ENCODE results near the gene SRRM5. TPM values are rescaled to one million over a fixed set of nuclear protein-coding genes. Genes with fewer than 3 reads are reported as not detected.
"Not testable (repeated sequence)": the region's sequence is repeated elsewhere in the genome, so short reads cannot be mapped to it uniquely, and the experiment has no call there.

Gene SRRM5
- total RNA-seq, 2 experiments from 2014 or later, result 0.08 to 0.40 TPM

GRCh38 chr19:43584484-43584883, 27.4 kb upstream of the SRRM5 start:
- POLR2A ChIA-PET, result interaction anchor here (0.6 kb wide), 1 partner anchor 140 kb away, joined by 5 read pairs; no protein-coding TSS in a partner anchor
- CTCF ChIA-PET, result interaction anchor here (0.6 to 3.9 kb wide), 3 partner anchors 11 to 56 kb away, joined by 3 to 22 read pairs (median 4); partner anchors contain the start of genes IRGQ and ZNF576

DNA sequence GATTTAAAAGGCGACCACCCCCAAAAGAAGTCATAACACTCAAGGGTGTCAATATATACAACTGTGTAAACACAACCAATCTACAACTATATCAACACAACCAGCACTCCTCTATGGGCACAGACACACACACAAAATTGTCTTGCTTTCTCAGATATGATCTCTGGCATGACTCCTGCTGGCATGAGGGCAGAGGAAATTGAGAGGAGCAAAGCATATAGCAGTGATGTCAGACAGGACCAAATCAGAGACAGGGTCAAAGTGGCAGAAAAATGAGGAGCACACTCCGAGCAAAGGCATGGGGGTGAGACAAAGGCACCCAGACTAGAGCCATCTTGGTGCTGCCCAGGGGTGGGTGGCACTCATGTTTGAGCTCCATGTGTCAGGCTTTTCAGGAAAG, 25.5 kb upstream of the SRRM5 start:
- POLR2A ChIA-PET, result no interaction called here
- CTCF ChIA-PET, result no interaction called here

DNA sequence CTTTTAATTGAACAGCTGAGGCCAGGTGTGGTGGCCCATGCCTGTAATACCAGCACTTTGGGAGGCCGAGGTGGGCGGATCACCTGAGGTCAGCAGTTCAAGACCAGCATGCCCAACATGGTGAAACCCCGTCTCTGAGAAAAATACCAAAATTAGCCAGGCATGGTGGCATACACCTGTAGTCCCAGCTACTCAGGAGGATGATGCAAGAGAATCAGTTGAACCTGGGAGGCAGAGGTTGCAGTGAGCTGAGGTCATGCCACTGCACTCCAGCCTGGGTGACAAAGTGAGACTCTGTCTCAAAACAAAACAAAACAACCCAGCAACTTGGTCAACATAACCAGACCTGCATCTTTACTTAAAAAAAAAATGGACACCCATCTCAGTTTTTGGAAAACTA, 24.9 kb upstream of the SRRM5 start:
- POLR2A ChIA-PET, result interaction anchor here (0.6 kb wide), 1 partner anchor 111 kb away, joined by 3 read pairs; no protein-coding TSS in a partner anchor
- CTCF ChIA-PET, result not testable (repeated sequence)

DNA sequence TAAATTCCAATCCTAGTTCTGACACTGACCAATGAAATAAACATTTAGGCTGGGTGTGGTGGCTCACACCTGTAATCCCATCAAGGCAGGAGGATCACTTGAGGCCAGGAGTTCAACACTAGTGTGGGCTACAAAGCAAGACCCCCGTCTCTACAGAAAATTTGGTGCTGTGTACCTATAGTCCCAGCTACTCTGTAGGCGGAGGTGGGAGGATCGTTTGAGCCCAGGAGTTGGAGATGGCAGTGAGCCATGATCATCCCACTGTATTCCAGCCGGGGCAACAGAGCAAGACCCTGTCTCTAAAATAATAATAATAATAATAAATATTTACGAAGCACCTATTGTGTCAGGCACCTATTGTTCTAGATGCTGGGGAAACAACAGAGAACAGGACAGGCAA, 22.6 kb upstream of the SRRM5 start:
- POLR2A ChIA-PET, result interaction anchor here (0.6 kb wide), 1 partner anchor 59 kb away, joined by 3 read pairs; no protein-coding TSS in a partner anchor

GRCh38 chr19:43589678-43590077, 22.2 kb upstream of the SRRM5 start:
- POLR2A ChIA-PET, result no interaction called here
- CTCF ChIA-PET, result no interaction called here

More for the DNA sequence above, 22.6 kb upstream of the SRRM5 start:
- CTCF ChIA-PET, result interaction anchor here (0.7 to 1.4 kb wide), 2 partner anchors 10 to 14 kb away, joined by 3 to 4 read pairs; partner anchors contain the start of gene XRCC1

DNA sequence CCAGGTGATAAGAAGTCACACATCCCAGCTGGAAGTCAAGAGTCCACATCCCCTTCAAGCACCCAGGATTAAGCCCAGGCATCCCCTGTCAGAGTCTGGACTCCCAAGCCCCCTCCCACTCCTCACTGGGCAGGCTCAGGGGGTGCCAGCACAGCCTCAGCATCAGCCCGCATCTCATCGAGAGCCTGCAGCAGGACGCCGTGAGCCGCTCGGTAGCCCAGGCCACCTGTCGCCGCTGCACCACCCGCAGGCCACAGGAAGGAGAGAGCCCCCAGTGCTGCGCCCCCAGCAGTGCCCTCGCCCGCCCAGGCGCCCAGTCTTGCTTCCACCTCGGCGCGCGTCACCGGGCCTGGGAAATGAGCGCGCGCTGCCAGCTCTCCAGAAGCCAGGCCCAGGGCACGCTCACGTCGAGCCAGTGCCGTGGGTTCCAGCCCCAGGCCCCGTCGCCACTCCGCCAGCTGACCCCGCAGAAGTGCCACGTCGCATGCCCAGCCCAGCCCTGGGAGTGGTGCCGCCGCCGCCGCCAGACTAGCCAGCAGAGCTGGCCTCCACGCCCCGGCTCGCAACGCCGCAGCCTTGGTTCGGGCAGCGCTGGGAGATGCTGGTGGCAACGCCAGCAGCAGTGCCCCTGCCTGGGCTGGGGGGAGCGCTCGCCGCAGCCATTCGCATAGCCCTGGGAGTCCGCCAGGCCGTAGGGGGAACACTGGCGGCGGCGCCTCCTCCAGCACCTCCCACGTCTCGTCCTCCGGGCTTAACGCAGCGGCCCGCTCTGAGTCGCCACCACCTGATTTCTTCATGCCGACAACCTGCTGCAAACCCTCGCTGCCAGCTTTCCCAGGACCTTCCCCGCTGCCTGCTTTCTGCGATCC, 19.8 kb upstream of the SRRM5 start:
- POLR2A ChIA-PET, result no interaction called here
- CTCF ChIA-PET, result interaction anchor here (0.7 kb wide), 2 partner anchors 57 to 153 kb away, joined by 3 read pairs; no protein-coding TSS in a partner anchor

DNA sequence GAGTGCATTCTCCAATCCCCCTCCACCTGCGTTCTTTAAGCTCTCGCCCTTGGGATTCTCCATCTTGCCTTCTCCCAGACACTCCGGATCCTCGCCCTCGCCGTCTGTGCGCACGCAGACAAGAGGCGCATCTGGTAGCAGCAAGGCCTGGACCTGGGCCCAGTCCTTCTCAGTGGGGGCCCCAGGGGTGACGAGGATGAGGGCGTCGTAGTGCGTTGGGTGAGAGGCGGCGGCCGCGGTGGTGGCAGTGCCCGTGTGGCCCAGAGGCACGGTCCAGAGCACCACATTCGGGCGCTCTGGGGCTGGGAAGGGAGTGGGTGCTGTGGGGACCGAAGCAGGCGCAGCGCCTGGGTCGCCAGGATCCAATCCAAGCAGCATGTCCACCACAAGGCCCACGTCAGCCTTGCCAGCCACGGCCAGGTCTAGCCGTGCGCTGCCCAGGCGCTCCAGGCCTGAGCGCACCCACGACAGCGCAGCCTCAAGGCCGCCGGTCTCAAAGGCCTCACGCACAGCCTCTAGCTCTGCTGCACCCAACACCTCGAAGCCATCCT, 19.0 kb upstream of the SRRM5 start:
- CTCF ChIA-PET, result interaction anchor here (0.7 to 2.3 kb wide), 5 partner anchors 24 to 154 kb away, joined by 3 to 27 read pairs (median 5); no protein-coding TSS in a partner anchor
- POLR2A ChIA-PET, result interaction anchor here (3.6 kb wide), 1 partner anchor 11 kb away, joined by 18 read pairs; no protein-coding TSS in a partner anchor

- ChIA-PET POLR2A (interaction anchor here (0.6 to 3.6 kb wide), 9 partner anchors 13 to 147 kb away, joined by 3 to 18 read pairs (median 5); partner anchors contain the start of gene PHLDB3), CTCF (interaction anchor here (0.5 to 4.0 kb wide), 29 partner anchors 9 to 168 kb away, joined by 3 to 27 read pairs (median 5); partner anchors contain the start of genes PHLDB3, PINLYP, XRCC1 and ZNF575)
Measured at GRCh38 chr19:43594081-43594697, 17.7 kb upstream of the SRRM5 start.

DNA sequence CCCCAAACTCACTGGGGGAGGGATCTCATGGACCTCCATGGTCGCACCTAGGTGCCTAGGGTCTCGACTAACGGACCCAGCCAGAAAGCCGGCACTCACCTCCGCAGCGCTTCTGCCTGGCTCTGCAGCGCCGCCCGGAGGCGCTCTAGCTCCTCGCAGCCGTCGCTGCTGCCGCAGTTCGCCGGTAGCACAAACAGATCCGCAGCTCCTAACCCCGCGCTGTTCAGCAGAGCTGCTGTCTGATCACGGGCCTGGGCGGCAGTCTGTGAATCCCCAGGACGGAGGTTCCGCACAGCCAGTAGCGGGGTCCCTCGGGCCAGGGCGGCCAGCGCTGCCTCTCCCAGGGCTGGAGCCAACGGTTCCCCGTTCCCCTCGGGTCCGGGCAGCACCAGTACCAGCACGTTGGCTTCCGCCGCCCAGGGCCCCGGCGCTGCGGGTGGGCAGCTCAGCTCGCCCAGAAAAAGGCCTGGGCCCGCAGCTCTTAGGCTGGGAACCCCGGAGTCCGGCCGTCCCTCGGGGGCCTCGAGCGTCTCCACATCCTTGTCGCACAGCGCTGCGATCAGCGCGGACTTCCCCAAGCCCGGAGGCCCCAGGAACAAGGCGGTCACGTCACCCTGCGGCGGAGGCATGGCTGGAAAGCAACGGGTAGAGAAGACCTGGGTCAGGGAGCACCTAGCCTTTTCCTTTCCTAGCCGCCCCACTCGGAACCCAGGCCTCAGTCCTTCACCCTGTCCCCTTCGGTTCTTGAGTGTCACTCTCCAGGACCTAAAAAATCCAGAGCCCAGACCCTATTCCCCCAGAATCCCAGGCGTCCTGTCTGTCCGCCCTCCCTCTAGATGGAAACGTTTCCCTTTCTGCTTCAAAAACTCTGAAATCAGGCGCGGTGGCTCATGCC, 16.9 kb upstream of the SRRM5 start:
- ChIA-PET POLR2A (interaction anchor here (0.6 to 3.6 kb wide), 11 partner anchors 13 to 156 kb away, joined by 3 to 18 read pairs (median 5); partner anchors contain the start of genes PHLDB3, PINLYP and XRCC1), CTCF (interaction anchor here (0.5 to 4.0 kb wide), 32 partner anchors 9 to 168 kb away, joined by 3 to 27 read pairs (median 4); partner anchors contain the start of genes PHLDB3, PINLYP, XRCC1 and ZNF575)

GRCh38 chr19:43595605-43595998, 16.3 kb upstream of the SRRM5 start:
- POLR2A ChIA-PET, result interaction anchor here (0.6 to 3.6 kb wide), 8 partner anchors 14 to 186 kb away, joined by 3 to 18 read pairs (median 5); partner anchors contain the start of genes PHLDB3, PINLYP, XRCC1 and ZNF428
- CTCF ChIA-PET, result interaction anchor here (0.7 to 4.0 kb wide), 12 partner anchors 13 to 162 kb away, joined by 3 to 22 read pairs (median 7); partner anchors contain the start of gene PHLDB3

DNA sequence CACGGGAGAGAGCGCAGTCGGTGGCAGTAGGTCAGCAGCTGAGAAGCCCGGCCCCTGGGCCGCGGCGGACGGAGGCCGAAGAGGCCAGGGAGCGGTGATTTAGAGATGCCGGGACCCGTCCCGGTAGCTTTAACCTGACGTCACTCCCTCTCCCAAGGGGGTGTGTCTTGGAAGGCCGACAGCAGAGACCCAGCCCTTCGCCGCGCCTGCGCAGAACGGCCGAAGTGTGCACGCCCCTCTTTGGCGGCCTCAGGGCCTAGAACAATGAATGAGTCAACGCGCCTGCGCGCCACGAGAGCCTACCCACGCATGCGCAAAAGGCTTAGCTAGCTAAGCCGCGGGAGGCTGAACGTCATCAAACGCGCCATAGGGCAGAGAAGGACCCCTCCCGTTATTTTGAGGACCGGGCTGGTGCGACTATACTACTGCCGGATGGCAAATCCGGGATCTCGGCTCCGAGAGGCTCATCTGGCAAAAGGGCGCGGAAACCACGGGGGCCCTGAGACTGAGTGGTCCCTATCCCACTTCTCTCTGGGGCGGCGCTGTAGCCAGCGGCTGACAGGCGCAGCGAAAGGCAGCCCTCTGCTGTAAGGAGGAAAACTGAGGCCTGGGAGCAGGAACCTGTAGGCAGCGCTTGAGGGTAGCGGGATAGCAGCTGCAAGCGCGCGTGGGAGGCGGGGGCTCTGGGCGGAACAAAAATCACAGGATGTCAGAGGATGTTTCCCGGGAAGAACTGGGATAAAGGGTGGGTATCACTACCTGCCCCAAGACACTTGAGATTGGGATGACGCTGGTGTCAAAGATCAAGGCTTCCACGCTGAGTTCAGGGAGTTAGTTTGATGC, 15.7 kb upstream of the SRRM5 start, which contains the start of the genes IRGQ and ZNF576:
Gene IRGQ (minus strand): TSS at position 136 of the 843 bp plus-strand sequence. CDS start 796 bp downstream, outside the sequence.
Gene ZNF576 (plus strand): TSS at position 597 of the 843 bp plus-strand sequence. CDS start 514 bp downstream, outside the sequence.
- POLR2A ChIA-PET, result interaction anchor here (0.5 to 3.6 kb wide), 9 partner anchors 15 to 185 kb away, joined by 3 to 18 read pairs (median 5); partner anchors contain the start of genes CADM4, PHLDB3, PINLYP and XRCC1
- CTCF ChIA-PET, result interaction anchor here (0.7 to 4.0 kb wide), 11 partner anchors 13 to 149 kb away, joined by 3 to 22 read pairs (median 5); partner anchors contain the start of gene PHLDB3

- CTCF ChIA-PET, result interaction anchor here (1.2 to 4.0 kb wide), 5 partner anchors 14 to 71 kb away, joined by 3 to 22 read pairs (median 17); no protein-coding TSS in a partner anchor
- POLR2A ChIA-PET, result interaction anchor here (1.2 to 1.5 kb wide), 3 partner anchors 21 to 185 kb away, joined by 3 to 7 read pairs (median 5); partner anchors contain the start of gene XRCC1
Measured at GRCh38 chr19:43596842-43597461, 14.9 kb upstream of the SRRM5 start.

DNA sequence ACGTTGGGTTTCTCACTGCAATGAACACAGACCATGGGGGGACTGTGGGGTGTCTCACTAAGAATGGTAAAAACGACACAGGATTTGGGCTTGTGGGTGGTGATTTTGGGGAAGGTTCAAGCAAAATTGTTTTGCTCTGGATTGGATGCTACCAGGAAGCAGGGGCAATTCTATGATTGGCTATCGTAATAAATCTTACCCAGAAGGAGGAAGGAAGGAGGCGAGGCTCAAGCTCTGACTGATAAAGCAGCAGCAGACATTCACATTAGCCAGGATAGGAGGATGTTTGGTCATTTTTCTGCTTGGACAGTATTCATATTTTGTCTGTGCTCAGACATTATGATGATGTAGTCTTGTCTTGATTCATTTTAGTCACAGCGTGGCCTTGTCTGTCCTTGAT, 14.0 kb upstream of the SRRM5 start:
- CTCF ChIA-PET, result interaction anchor here (2.8 kb wide), 1 partner anchor 43 kb away, joined by 17 read pairs; no protein-coding TSS in a partner anchor
- POLR2A ChIA-PET, result interaction anchor here (0.7 to 1.2 kb wide), 2 partner anchors 23 to 155 kb away, joined by 3 read pairs; partner anchors contain the start of gene XRCC1

- POLR2A ChIA-PET, result interaction anchor here (0.7 kb wide), 1 partner anchor 80 kb away, joined by 4 read pairs; no protein-coding TSS in a partner anchor
- CTCF ChIA-PET, result no interaction called here
Measured at GRCh38 chr19:43598445-43599240, 13.2 kb upstream of the SRRM5 start.

GRCh38 chr19:43599635-43600295, 12.1 kb upstream of the SRRM5 start:
- POLR2A ChIA-PET, result no interaction called here
- CTCF ChIA-PET, result no interaction called here
